ENCODE results near the gene ENO1. TPM values are rescaled to one million over a fixed set of nuclear protein-coding genes. Genes with fewer than 3 reads are reported as not detected.
"Not testable (repeated sequence)": the region's sequence is repeated elsewhere in the genome, so short reads cannot be mapped to it uniquely, and the experiment has no call there.

Gene ENO1
- total and polyA plus RNA-seq, 2 of the 8 experiments (the other 6 are each of a cell fraction or from before 2014, with no cell fraction given) = 1,763 to 2,117 TPM

DNA sequence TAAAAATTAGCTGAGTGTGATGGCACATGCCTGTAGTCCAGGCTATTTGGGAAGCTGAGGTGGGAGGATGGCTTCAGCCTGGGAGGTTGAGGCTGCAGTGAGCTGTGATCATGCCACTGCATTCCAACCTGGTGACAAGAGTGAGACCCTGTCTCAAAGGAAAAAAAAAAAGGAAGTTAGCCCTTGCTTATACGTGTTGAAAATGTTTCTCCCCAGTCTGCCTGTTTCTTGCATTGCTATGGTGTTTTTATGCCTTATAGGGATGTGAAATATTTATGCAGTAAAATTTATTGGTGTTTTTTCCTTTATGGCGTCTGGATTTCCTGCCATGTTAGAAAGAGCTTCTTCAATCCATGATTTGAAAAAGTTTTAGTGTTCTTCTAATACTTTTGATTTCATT lies 57.4 kb downstream of the ENO1 start (continued):
- TF ChIP-seq POLR2A (IDR thresholded peaks at IDR 0.05; ENCODE audit: control extremely low read depth in 1 of 2, low read depth in 2 of 2, low read length in 2 of 2) = no peak
- TF ChIP-seq CHD1 (IDR thresholded peaks at IDR 0.05; ENCODE audit: low read depth, low read length) = no peak
- TF ChIP-seq SP2 (IDR thresholded peaks at IDR 0.05; ENCODE audit: low read length) = no peak
- TF ChIP-seq SIX5 (IDR thresholded peaks at IDR 0.05; ENCODE audit: low read depth, low read length) = no peak
- no peak for TF ChIP-seq TEAD4 (IDR thresholded peaks at IDR 0.05; ENCODE audit: low read depth, low read length)
- TF ChIP-seq SAP30 (IDR thresholded peaks at IDR 0.05; ENCODE audit: insufficient read depth, insufficient replicate concordance, low read length) = no peak
- no peak for TF ChIP-seq GABPA (IDR thresholded peaks at IDR 0.05; ENCODE audit: borderline replicate concordance, insufficient read depth, low read length)

DNA sequence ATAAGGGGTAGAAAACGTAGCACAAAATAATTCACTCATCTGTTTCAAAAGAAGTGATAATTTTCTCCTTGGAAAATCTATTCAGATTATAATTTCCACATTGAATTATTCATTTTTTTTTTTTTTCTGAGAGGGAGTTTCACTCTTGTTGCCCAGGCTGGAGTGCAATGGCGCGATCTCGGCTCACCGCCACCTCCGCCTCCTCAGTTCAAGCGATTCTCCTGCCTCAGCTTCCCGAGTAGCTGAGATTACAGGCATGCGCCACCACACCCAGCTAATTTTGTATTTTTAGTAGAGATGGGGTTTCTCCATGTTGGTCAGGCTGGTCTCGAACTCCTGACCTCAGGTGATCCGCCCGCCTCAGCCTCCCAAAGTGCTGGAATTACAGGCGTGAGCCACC lies 59.7 kb downstream of the ENO1 start:
- H2BK12ac ChIP-seq (ENCODE audit: low read depth, low read length); H3K9ac ChIP-seq (replicated peaks in 1 of 4; ENCODE audit: extremely low read depth in 1 of 4, low read depth in 3 of 4, low read length in 3 of 4); H3K79me1 ChIP-seq (ENCODE audit: low read depth, low read length); H3K27me3 ChIP-seq (replicated peaks in 1 of 4; ENCODE audit: control insufficient read depth in 3 of 4, extremely low read depth in 1 of 4, insufficient read depth in 3 of 4, low read length in 3 of 4); H3K4me1 ChIP-seq (replicated peaks in 1 of 4; ENCODE audit: control insufficient read depth in 3 of 4, insufficient read depth in 4 of 4, low read length in 3 of 4); H3K23ac ChIP-seq (ENCODE audit: insufficient read length); H4K5ac ChIP-seq (ENCODE audit: insufficient read length, low read depth, low read length); H2AK5ac ChIP-seq (ENCODE audit: low read depth, low read length); H3K18ac ChIP-seq (ENCODE audit: extremely low read depth, low read length); H4K8ac ChIP-seq (ENCODE audit: extremely low read depth, insufficient read depth, low read length); H2AFZ ChIP-seq (ENCODE audit: low read length); H2BK20ac ChIP-seq (ENCODE audit: low read length); H3K36me3 ChIP-seq (ENCODE audit: control insufficient read depth in 2 of 4, insufficient read depth in 4 of 4, low read length in 3 of 4); H2BK5ac ChIP-seq (ENCODE audit: low read depth, low read length); H4K91ac ChIP-seq (replicated peaks; ENCODE audit: insufficient read length, low read length); H3K23me2 ChIP-seq (ENCODE audit: low read depth, low read length); H3K27ac ChIP-seq (ENCODE audit: low read depth, low read length); FAIRE-seq; H2BK15ac ChIP-seq (ENCODE audit: low read length); H2BK120ac ChIP-seq (replicated peaks; ENCODE audit: low read depth, low read length); H3K4ac ChIP-seq (replicated peaks; ENCODE audit: insufficient read length, low read depth, low read length); H3K14ac ChIP-seq (ENCODE audit: insufficient read length); H4K20me1 ChIP-seq (replicated peaks in 1 of 2; ENCODE audit: control insufficient read depth in 1 of 2, insufficient read depth in 2 of 2, low read length in 2 of 2); DNase-seq (ENCODE audit: low read depth in 1 of 2, low spot score in 2 of 2); CTCF ChIA-PET (ENCODE audit: partially characterized antibody); H3K56ac ChIP-seq (replicated peaks; ENCODE audit: insufficient read length, low read depth, low read length); H3K9me3 ChIP-seq (ENCODE audit: insufficient read depth in 2 of 2, low read depth in 1 of 2, low read length in 1 of 2): not testable (repeated sequence)
- H3K79me2 ChIP-seq (ENCODE audit: control insufficient read depth in 1 of 2, insufficient read depth in 2 of 2, low read length in 2 of 2) = peaks cover 12 to 32% of the 10 kb centered on the region in 2 experiments
- WGBS, 2 experiments (ENCODE audit: extremely low coverage in 1 of 2, insufficient coverage in 1 of 2, insufficient read length in 1 of 2, insufficient replicate concordance in 2 of 2, low coverage in 1 of 2, low lambda C conversion rate in 2 of 2, missing lambda C conversion rate in 1 of 2) = 86% methylated on average over 11 of the region's 13 CpGs; no CpG with 5 or more reads in 1 of the 2 experiments
- POLR2A ChIA-PET (ENCODE audit: partially characterized antibody) = interaction anchor here (1.4 kb wide), 1 partner anchor 9 kb away, joined by 4 read pairs; no protein-coding TSS in a partner anchor
- peak overlapping the region; percentile 70 to 92; a peak in 3 of 4 replicates for H3K4me2 ChIP-seq (ENCODE audit: insufficient read depth in 1 of 2, low read depth in 2 of 2, low read length in 2 of 2)
- H3K4me3 ChIP-seq (ENCODE audit: extremely low read depth in 1 of 4, insufficient read depth in 2 of 4, low read depth in 3 of 4, low read length in 4 of 4) = peak overlapping the region in 2 of 4 experiments; percentile 94 to 95; a peak in 2 of 8 replicates

All from H1 (cell line).